ENCODE results near the gene PIK3R1. TPM values are rescaled to one million over a fixed set of nuclear protein-coding genes. Genes with fewer than 3 reads are reported as not detected.

PIK3R1 gene
- polyA plus RNA-seq, 1 donor (not counting 4 experiments of a cell fraction or from before 2014, with no cell fraction given), result 16.7 TPM

DNA sequence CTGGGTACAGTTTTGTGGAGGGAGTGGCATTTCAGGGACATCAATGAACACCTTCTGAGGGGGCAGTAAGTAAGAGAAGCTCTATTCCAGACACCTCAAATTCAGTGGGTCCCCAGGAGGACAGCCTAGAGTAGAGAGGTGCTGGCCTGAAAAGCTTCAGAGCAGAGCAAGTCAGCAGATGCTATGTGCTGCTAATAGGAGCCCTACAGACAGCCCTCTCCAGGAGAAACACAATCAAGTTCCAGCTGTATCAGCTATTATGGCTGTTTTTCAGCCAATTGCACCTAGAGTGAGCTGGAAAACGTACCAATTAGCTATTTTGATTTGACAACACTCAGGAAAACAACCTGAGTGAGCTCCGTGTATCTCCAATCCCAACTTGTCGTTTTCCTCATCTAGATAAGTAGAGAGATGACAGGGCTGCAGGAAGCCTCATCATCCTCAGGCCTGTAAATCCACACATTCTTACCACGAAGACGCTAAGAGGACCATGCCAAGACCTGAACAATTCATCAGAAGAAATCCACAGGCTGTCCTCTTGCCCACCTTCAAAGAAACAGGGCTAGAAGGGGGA is 104.9 kb downstream of the PIK3R1 start:
- no peak overlapping the region for H3K4me2 ChIP-seq (ENCODE audit: control insufficient read depth, extremely low read depth, insufficient read depth, low read depth, low read length)
- no peaks in the 10 kb centered on the region for H4K20me1 ChIP-seq (ENCODE audit: control insufficient read depth, extremely low read depth, insufficient read depth, low read length)
- no peak overlapping the region for H3K9ac ChIP-seq (ENCODE audit: control insufficient read depth, extremely low read depth, insufficient read depth, low read length)
- no peak for DNase-seq (ENCODE audit: low read depth, low spot score)
- FAIRE-seq, result no peak
- no peak overlapping the region for H3K27ac ChIP-seq (ENCODE audit: control insufficient read depth, insufficient read depth, low read length)
- H3K79me2 ChIP-seq (ENCODE audit: control insufficient read depth, insufficient read depth, low read length), result no peaks in the 10 kb centered on the region
- H3K9me1 ChIP-seq (ENCODE audit: control insufficient read depth, extremely low read depth, insufficient read depth, low read length), result no peaks in the 10 kb centered on the region
- dilution Hi-C loops (cut with MboI; ENCODE audit: extremely low pct_ligation_motif_present, low sequenced_read_pairs), result no loop called here
- no peaks in the 10 kb centered on the region for H3K9me3 ChIP-seq (ENCODE audit: control insufficient read depth, low read depth, low read length)
- peaks cover 19% of the 10 kb centered on the region for H3K4me1 ChIP-seq (ENCODE audit: control insufficient read depth, extremely low read depth, insufficient read depth, low read length)
- H3K36me3 ChIP-seq (ENCODE audit: control insufficient read depth in 2 of 2, extremely low read depth in 1 of 2, insufficient read depth in 2 of 2, low read length in 2 of 2), result no peaks in the 10 kb centered on the region
- H2AFZ ChIP-seq (ENCODE audit: control insufficient read depth, low read length), result no peak overlapping the region
- no peaks in the 10 kb centered on the region for H3K27me3 ChIP-seq (ENCODE audit: control insufficient read depth, extremely low read depth, insufficient read depth, low read length)
- TF ChIP-seq, protein P1, sequence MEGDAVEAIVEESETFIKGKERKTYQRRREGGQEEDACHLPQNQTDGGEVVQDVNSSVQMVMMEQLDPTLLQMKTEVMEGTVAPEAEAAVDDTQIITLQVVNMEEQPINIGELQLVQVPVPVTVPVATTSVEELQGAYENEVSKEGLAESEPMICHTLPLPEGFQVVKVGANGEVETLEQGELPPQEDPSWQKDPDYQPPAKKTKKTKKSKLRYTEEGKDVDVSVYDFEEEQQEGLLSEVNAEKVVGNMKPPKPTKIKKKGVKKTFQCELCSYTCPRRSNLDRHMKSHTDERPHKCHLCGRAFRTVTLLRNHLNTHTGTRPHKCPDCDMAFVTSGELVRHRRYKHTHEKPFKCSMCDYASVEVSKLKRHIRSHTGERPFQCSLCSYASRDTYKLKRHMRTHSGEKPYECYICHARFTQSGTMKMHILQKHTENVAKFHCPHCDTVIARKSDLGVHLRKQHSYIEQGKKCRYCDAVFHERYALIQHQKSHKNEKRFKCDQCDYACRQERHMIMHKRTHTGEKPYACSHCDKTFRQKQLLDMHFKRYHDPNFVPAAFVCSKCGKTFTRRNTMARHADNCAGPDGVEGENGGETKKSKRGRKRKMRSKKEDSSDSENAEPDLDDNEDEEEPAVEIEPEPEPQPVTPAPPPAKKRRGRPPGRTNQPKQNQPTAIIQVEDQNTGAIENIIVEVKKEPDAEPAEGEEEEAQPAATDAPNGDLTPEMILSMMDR (optimal IDR thresholded peaks at IDR 0.05 in 1 of 3, IDR thresholded peaks at IDR 0.05 in 1 of 3, conservative IDR thresholded peaks at IDR 0.05 in 1 of 3; ENCODE audit: extremely low read depth in 1 of 3, insufficient read depth in 2 of 3, low read length in 3 of 3), result no peak
- no peak for TF ChIP-seq EZH2 (IDR thresholded peaks at IDR 0.05; ENCODE audit: low read length)
- H3K4me3 ChIP-seq (ENCODE audit: control insufficient read depth in 2 of 3, extremely low read depth in 1 of 3, insufficient read depth in 2 of 3, low read depth in 1 of 3, low read length in 3 of 3), result no peak overlapping the region

DNA sequence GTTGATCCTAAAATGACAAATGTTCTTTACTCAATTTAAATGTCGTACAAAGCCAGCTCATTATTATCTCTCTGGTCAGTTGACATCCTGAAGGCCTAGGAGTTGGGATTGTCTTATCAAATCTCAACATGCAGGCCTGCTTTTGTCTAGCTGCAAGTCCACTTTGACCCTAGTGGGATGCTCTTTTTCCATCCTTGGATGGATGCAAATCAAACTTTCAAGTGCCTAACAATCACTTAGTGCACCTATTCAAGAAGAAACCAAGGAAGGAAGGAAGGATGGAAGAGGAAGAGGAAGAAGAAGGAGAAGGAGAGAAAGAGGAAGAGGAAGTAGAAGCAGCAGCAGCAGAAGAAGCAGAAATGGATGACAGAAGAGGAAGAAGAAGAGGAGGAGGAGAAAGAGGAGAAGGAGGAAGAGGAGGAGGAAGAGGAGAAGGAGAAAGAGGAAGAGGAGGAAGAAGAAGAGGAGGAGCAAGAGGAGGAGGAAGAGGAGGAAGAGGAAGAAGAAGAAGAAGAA is 109.6 kb downstream of the PIK3R1 start:
- TF ChIP-seq, protein P1 (optimal IDR thresholded peaks at IDR 0.05 in 1 of 3, IDR thresholded peaks at IDR 0.05 in 1 of 3, conservative IDR thresholded peaks at IDR 0.05 in 1 of 3; ENCODE audit: extremely low read depth in 1 of 3, insufficient read depth in 2 of 3, low read length in 3 of 3), result no peak
- no peak for TF ChIP-seq EZH2 (IDR thresholded peaks at IDR 0.05; ENCODE audit: low read length)
- H3K27me3 ChIP-seq (ENCODE audit: control insufficient read depth, extremely low read depth, insufficient read depth, low read length), result no peaks in the 10 kb centered on the region
- H3K79me2 ChIP-seq (ENCODE audit: control insufficient read depth, insufficient read depth, low read length), result no peaks in the 10 kb centered on the region
- dilution Hi-C loops (cut with MboI; ENCODE audit: extremely low pct_ligation_motif_present, low sequenced_read_pairs), result no loop called here
- H2AFZ ChIP-seq (ENCODE audit: control insufficient read depth, low read length), result no peak overlapping the region
- H3K9ac ChIP-seq (ENCODE audit: control insufficient read depth, extremely low read depth, insufficient read depth, low read length), result no peak overlapping the region
- H4K20me1 ChIP-seq (ENCODE audit: control insufficient read depth, extremely low read depth, insufficient read depth, low read length), result no peaks in the 10 kb centered on the region
- no peak overlapping the region for H3K4me3 ChIP-seq (ENCODE audit: control insufficient read depth in 2 of 3, extremely low read depth in 1 of 3, insufficient read depth in 2 of 3, low read depth in 1 of 3, low read length in 3 of 3)
- no peaks in the 10 kb centered on the region for H3K36me3 ChIP-seq (ENCODE audit: control insufficient read depth in 2 of 2, extremely low read depth in 1 of 2, insufficient read depth in 2 of 2, low read length in 2 of 2)
- H3K4me1 ChIP-seq (ENCODE audit: control insufficient read depth, extremely low read depth, insufficient read depth, low read length), result peaks cover 2% of the 10 kb centered on the region
- no peaks in the 10 kb centered on the region for H3K9me1 ChIP-seq (ENCODE audit: control insufficient read depth, extremely low read depth, insufficient read depth, low read length)
- no peak overlapping the region for H3K4me2 ChIP-seq (ENCODE audit: control insufficient read depth, extremely low read depth, insufficient read depth, low read depth, low read length)
- no peak overlapping the region for H3K27ac ChIP-seq (ENCODE audit: control insufficient read depth, insufficient read depth, low read length)
- DNase-seq (ENCODE audit: low read depth, low spot score) (no peak), FAIRE-seq (no peak)
- H3K9me3 ChIP-seq (ENCODE audit: control insufficient read depth, low read depth, low read length), result no peaks in the 10 kb centered on the region

Measured in keratinocyte (primary cell).